GM04504 (cell line): ENCODE results near the gene TMEM213.

Source experiments
- DNase-seq: peaks from one replicate; pipeline ENCODE4 v3.0.0-alpha.2; 2012; ENCODE audit warnings: low read depth

Gene TMEM213

GRCh38 chr7:138842111-138842510 is 44.3 kb downstream of the TMEM213 start:
- peak; percentile 8 for DNase-seq

- DNase-seq, result no peak
Measured at GRCh38 chr7:138843632-138844580, 46.1 kb downstream of the TMEM213 start.

DNA sequence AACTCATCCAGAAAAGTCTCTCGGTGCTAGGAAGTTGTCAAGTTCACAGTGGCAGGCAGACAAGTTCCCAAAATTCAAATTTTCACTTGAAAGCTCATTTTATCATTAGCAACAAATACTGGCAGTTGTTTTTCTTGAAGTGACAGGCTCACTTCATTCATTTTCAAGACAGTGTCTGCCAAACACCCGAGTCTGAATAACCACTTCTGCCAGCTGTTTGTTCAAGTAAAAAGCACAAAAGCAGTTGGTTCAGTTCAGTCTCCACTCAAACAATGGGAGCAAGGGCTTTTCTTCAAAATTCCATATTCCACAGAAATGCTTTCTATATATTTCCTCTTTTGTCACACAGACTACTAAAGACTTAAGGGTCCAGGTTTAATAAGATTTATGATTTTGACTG is 47.9 kb downstream of the TMEM213 start:
- no peak for DNase-seq

DNA sequence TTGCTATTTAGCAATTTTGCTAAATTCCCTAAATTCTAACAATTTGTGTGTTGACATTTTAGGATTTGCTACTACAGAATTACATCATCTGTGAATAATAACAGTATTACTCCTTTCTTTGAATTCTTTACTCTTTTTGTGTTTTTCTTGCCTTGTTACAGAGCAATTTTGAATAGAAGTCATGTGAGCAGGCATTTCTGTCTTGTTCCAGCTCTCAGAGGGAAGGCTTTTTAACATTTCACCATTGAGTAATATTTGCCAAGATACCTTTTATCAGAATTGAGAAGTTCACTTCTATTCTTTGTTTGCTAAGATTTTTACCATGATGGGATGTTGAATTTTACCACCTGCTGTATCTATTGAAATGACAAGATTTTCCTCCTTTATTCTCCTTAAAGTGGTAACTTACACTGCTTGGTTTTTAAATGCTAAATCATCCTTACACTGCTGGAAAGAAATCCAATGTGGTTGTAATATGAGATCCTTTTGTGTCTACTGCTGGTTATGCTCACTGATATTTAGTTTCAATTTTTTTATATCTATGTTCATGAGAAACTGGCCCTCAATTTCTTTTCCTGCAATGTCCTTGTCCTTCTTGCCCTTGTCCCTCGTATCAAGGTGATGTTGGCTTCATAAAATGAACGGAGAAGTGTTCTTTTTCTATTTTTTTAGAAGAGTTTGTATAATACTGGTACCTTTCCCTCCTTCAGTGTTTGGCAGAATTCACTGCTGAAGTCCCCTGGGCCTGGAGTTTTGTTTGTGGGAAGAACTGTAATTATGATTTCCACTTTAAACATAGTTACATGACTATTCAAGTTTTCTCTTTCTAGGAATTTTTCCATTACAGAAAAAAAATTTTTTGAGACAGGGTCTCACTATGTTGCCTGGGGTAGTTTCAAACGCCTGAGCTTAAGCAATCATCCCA is 50.5 kb downstream of the TMEM213 start:
- no peak for DNase-seq

DNA sequence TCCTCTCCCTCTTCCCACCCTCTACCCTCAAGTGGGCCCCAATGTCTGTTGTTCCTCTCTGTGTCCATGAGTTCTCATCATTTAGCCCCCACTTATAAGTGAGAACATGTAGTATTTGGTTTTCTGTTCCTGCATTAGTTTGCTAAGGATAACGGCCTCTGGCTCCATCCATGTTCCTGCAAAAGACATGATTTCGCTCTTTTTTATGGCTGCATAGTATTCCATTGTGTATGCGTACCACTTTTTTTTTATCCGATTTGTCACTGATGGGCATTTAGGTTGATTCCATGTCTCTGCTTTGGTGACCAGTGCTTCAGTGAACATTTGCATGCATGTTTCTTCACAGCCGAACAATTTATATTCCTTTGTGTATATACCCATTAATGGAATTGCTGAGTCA is 51.9 kb downstream of the TMEM213 start:
- no peak for DNase-seq

GRCh38 chr7:138852469-138852868 is 54.7 kb downstream of the TMEM213 start:
- no peak for DNase-seq

DNA sequence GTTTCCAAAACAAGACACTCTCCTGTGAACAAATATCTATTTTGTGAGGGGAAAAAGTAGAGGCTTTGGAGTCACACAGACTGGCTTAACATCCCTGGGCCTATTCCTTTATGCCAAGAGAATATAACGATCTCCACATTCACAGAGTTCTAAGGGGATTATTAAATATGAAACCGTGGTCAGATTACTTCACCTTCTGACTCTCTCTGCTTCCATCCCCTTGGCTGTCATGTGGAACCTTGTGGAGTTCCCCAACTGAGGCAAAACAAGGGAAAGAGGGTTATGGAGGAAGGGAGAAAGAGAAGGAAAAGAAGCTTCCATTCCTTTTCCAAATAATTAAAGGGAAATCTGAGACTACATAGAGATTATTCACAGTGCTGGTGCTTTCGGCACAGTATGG is 55.7 kb downstream of the TMEM213 start:
- DNase-seq, result no peak

GRCh38 chr7:138854115-138854645 is 56.4 kb downstream of the TMEM213 start:
- no peak for DNase-seq

DNA sequence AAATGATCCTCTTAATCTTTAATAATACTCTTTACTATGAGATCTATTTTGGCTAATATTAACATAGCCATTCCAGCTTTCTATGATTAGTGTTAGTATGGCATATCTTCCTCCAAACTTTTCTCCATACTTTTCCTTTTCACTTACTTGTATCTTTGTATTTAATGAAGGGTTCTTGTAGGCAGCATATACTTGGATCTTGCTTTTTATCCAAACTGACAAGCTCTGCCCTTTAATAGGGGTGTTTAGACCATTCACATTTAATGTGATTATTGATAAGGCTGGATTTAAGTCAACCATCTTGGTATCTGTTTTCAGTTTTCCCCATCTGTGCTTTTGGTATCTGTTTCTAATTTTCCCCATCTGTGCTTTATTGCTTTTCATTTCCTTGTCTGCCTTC is 59.9 kb downstream of the TMEM213 start:
- DNase-seq, result no peak

- no peak for DNase-seq
Measured at GRCh38 chr7:138861051-138861450, 63.3 kb downstream of the TMEM213 start.

DNA sequence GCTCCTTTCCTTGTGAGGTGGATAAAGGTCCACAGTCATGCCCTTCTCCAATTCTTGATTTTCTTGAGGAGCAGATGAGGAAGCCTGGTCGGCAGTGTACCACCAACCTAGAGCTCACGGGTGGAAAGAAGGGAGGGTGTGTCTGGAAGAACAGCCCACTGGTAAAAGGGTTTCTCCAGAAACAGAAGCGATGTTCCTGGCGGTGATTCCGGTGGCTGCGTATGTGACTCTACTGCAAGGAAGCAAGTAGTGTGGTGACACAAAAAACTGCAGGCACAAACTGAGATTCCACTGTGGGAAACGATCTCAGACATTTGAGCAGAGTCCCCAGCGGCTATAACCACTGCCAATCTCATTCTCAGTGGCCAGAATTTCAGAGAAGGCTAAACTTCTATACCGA is 66.1 kb downstream of the TMEM213 start:
- DNase-seq, result no peak

GRCh38 chr7:138864667-138865066 is 66.9 kb downstream of the TMEM213 start:
- DNase-seq, result peak; percentile 66

DNA sequence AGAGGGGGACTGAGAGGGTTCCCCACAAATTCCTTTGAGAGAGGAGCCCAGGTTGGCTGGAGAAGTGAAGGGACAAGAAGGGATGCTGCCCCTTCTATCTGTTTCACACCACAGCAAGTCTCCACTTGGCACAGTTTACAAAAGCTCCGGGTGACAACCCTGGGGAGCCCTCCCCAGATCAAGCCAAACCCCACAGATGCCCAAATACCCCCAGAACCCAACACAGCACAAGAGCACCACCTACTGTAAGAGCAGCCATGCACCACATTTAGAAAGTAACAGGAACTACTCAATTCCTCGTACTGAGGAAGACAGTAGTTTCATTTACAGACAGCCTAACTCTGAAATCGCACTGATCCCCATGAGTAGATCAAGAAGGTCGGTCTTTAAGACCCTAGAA is 68.0 kb downstream of the TMEM213 start:
- no peak for DNase-seq

DNA sequence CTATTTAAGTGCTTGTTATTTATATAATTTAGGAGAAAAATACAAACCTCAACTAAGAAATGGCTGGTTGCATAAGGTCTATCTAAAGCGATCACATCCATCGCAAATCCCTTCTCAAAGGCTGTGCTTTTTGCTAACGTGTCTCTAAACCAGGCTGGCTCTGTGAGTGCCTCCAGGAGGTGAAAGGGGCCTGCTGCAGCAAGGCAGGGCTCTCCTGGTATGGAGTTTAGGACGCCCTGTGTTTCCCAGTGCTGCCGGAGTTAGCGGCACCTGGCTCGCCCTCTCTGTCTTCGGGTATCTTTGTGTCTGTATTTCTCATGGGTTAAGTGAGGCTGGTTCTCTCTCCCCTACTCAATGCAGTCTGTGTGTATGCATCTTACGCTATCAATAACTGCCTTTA is 68.6 kb downstream of the TMEM213 start:
- DNase-seq, result no peak

DNA sequence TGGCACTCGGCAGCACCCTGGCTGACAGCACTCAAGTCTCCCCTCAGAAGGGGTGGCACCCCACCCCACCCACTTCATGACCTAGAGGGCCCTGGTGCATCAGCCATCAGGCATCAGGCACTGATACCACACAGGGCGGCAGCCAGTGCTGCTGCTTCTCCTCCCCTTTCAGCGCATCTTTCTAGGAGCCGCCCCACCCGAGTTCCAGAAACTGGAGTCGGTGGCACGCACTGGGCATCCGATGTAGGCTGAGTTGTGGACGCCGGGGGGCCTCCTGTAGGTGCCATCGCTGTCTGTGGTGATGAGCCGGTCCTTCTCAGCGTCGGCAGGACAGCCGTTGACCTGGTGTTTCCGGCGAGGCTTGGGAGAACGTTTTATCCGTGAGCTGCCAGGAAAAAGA is 70.0 kb downstream of the TMEM213 start:
- DNase-seq, result no peak

- DNase-seq, result no peak
Measured at GRCh38 chr7:138868711-138869110, 70.9 kb downstream of the TMEM213 start.

- no peak for DNase-seq
Measured at GRCh38 chr7:138869353-138869752, 71.6 kb downstream of the TMEM213 start.

DNA sequence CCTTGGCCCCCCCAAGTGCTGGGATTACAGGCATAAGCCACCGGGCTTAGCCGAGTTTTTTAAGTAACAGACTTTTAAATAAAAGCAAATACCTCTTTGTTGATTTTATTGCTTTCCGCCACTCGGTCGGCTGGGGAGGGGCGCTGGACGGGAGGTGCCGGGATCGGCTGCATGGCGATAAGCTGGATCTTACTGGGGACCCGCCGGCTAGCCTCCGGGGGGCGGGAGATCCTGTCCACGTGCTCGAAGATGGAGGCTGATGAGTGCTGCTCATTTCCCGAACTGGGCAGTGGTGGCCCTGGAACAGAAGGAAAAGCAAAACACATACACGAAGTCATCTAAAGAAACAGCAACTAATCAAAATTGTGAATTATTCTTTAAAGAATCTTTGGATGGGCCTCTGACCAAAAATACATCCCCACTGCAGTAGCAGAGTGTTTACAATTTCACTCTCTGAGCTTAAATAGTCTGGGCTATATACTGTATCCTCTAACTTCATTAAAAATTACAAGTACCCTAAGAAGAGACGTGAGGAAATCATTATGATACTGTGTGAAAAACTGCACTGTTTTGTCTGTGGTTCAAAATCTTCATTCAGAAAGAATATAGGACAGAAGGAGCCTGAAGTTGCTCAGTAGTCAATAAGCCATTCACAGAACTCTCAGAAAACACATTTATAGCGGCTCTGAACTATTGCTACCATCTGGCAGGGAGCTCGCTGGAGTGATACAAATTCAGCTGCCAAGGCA is 73.4 kb downstream of the TMEM213 start:
- DNase-seq, result no peak

GRCh38 chr7:138871814-138872090 is 74.0 kb downstream of the TMEM213 start:
- DNase-seq, result no peak

GRCh38 chr7:138872576-138872975 is 74.8 kb downstream of the TMEM213 start:
- DNase-seq, result no peak

- no peak for DNase-seq
Measured at GRCh38 chr7:138873220-138873892, 75.6 kb downstream of the TMEM213 start.

DNA sequence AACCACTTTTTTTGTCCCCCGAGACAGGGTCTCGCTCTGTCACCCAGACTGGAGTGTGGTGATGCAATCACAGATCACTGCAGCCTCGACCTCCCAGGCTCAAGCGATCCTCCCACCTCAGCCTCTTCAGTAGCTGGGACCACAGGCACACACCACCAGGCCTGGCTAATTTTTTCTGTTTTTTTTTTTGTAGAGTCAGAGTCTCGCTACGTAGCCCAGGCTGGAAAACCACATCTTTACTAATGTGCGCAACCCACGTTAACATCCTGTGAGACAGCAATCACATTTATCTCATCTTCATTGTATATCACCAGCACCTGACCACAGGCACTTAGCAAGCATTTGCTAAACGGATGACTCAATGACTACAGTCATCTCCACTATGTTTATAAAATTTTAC is 78.0 kb downstream of the TMEM213 start:
- DNase-seq, result peak; percentile 60
